SK-N-SH (cell line): ENCODE measurements around the gene TET2. TPM values are rescaled to one million over a fixed set of nuclear protein-coding genes. Genes with fewer than 3 reads are reported as not detected.

ENCODE experiments used
- CTCF ChIA-PET: fragments of 300-600, 350-600 bp; formaldehyde crosslinking; extraction: SDS; loops from one replicate; lab custom pipeline; 2021; lab: Yijun Ruan, JAX
- POLR2A ChIA-PET: fragments of 350-600 bp; sonication (Branson Sonifier 250); formaldehyde crosslinking; extraction: SDS; loops from one replicate; lab custom pipeline; 2020; ENCODE audit warnings: antibody characterized with exemption, inconsistent platforms; lab: Yijun Ruan, JAX
- DNase-seq: peaks from one replicate; pipeline ENCODE4 v3.0.0; 2012
- H2AFZ ChIP-seq: fragments of 200-600 bp; sonication (generic); 2 replicates; pipeline ENCODE4 v1.8.1; 2016; ENCODE audit warnings: antibody characterized with exemption, mild to moderate bottlenecking, low read depth
- H3F3A ChIP-seq: fragments of 200-600 bp; sonication (generic); replicated peaks from 2 replicates; pipeline ENCODE3; 2016; ENCODE audit warnings: antibody characterized with exemption, mild to moderate bottlenecking; ENCODE audit not compliant: insufficient read depth
- H3K27ac ChIP-seq, 2 experiments: fragments of 200-500 bp in 1 of 2; fragments of 200-600 bp in 1 of 2; sonication (Bioruptor generic) in 1 of 2; sonication (generic), shearing (Covaris generic) in 1 of 2; 2 replicates each; pipeline versions ENCODE4 v1.5.1 to v1.6.1; 2014 to 2016; ENCODE audit warnings: low read depth in 2 of 2, inconsistent platforms in 1 of 2, low read length in 1 of 2, mild to moderate bottlenecking in 1 of 2, mixed read lengths in 1 of 2
- H3K27me3 ChIP-seq: fragments of 200-600 bp; sonication (generic), shearing (Covaris generic); 2 replicates; pipeline ENCODE4 v1.6.1; 2016; ENCODE audit warnings: mixed run types; ENCODE audit not compliant: insufficient read depth
- H3K36me3 ChIP-seq, 2 experiments: fragments of 200-500 bp in 1 of 2; fragments of 200-600 bp in 1 of 2; sonication (Bioruptor generic) in 1 of 2; sonication (generic) in 1 of 2; replicated peaks in 1 of 2; 2 replicates each; pipeline versions ENCODE3 to v1.5.1; 2014 to 2016; ENCODE audit warnings: low read length in 1 of 2, mild to moderate bottlenecking in 1 of 2; ENCODE audit not compliant: insufficient read depth in 2 of 2, control insufficient read depth in 1 of 2
- H3K4me1 ChIP-seq, 2 experiments: fragments of 200-500 bp in 1 of 2; fragments of 200-600 bp in 1 of 2; sonication (Bioruptor generic) in 1 of 2; sonication (generic), shearing (Covaris generic) in 1 of 2; 2 replicates each; pipeline versions ENCODE4 v1.5.1 to v1.6.1; 2014 to 2016; ENCODE audit warnings: low read depth in 1 of 2, low read length in 1 of 2, mixed run types in 1 of 2; ENCODE audit not compliant: insufficient read depth in 2 of 2, control insufficient read depth in 1 of 2
- H3K4me2 ChIP-seq: fragments of 200-600 bp; sonication (generic), shearing (Covaris generic); 2 replicates; pipeline ENCODE4 v1.6.1; 2017; ENCODE audit warnings: mixed run types
- H3K4me3 ChIP-seq, 2 experiments: fragments of 200-500 bp in 1 of 2; fragments of 200-600 bp in 1 of 2; sonication (Bioruptor generic) in 1 of 2; sonication (generic), shearing (Covaris generic) in 1 of 2; 2 replicates each; pipeline versions ENCODE4 v1.5.1 to v1.8.1; 2014 to 2016; ENCODE audit warnings: low read depth in 2 of 2, inconsistent platforms in 1 of 2, low read length in 1 of 2, mild to moderate bottlenecking in 1 of 2, mixed read lengths in 1 of 2, moderate library complexity in 1 of 2
- H3K79me2 ChIP-seq: fragments of 200-600 bp; sonication (generic); 2 replicates; pipeline ENCODE4 v1.8.1; 2017; ENCODE audit warnings: mild to moderate bottlenecking; ENCODE audit not compliant: insufficient read depth
- H3K9ac ChIP-seq: fragments of 200-600 bp; sonication (generic); 2 replicates; pipeline ENCODE4 v1.6.1; 2017; ENCODE audit warnings: mixed run types
- H3K9me2 ChIP-seq: fragments of 200-600 bp; sonication (generic); 2 replicates; pipeline ENCODE4 v1.6.1; 2017; ENCODE audit warnings: mixed run types
- H3K9me3 ChIP-seq: fragments of 200-600 bp; sonication (generic); 2 replicates; pipeline ENCODE4 v1.6.1; 2017; ENCODE audit warnings: mixed run types, mild to moderate bottlenecking, moderate library complexity
- H4K20me1 ChIP-seq: fragments of 200-600 bp; sonication (generic); 2 replicates; pipeline ENCODE4 v1.6.1; 2017; ENCODE audit warnings: mild to moderate bottlenecking, mixed run types; ENCODE audit not compliant: insufficient read depth
- CHD2 ChIP-seq: fragments of 150-350 bp; IDR thresholded peaks from 2 replicates; pipeline ENCODE4 v1.6.1; 2018; ENCODE audit warnings: low read length; ENCODE audit not compliant: partially characterized antibody
- ELF1 ChIP-seq: IDR thresholded peaks from 2 replicates; pipeline ENCODE4 v1.4.0; 2012
- FOXJ3 ChIP-seq: sonication (generic); formaldehyde crosslinking; IDR thresholded peaks from 2 replicates; pipeline ENCODE4 v1.5.1; 2020; ENCODE audit warnings: mild to moderate bottlenecking, missing genetic modification reagents
- IRF3 ChIP-seq: fragments of 150-350 bp; IDR thresholded peaks from 2 replicates; pipeline ENCODE4 v1.6.1; 2016; ENCODE audit warnings: mild to moderate bottlenecking, low read depth, low read length
- JUND ChIP-seq: IDR thresholded peaks from 2 replicates; pipeline ENCODE4 v1.4.0; 2012
- RAD21 ChIP-seq: IDR thresholded peaks from 2 replicates; pipeline ENCODE4 v1.6.1; 2012; ENCODE audit warnings: mild to moderate bottlenecking, low read length
- RCOR1 ChIP-seq: fragments of 150-350 bp; IDR thresholded peaks from 2 replicates; pipeline ENCODE4 v1.6.1; 2017; ENCODE audit warnings: antibody characterized with exemption, low read length
- RFX5 ChIP-seq: IDR thresholded peaks from 2 replicates; pipeline ENCODE4 v1.6.1; 2012; ENCODE audit warnings: mild to moderate bottlenecking, improper control_type of control experiment, low read length
- RXRA ChIP-seq: IDR thresholded peaks from 2 replicates; pipeline ENCODE4 v1.4.0; 2012; ENCODE audit warnings: low read depth, mild to moderate bottlenecking, borderline replicate concordance
- TCF12 ChIP-seq: IDR thresholded peaks from 2 replicates; pipeline ENCODE4 v1.4.0; 2012
- TEAD4 ChIP-seq: IDR thresholded peaks from 2 replicates; pipeline ENCODE4 v1.4.0; 2012; ENCODE audit warnings: mild to moderate bottlenecking, borderline replicate concordance; ENCODE audit not compliant: insufficient read depth
- WGBS: methylation state at CpG from one replicate; pipeline ENCODE4 v1.1.6; 2017; ENCODE audit warnings: low lambda C conversion rate; 5-methylcytosine and 5-hydroxymethylcytosine counted together
- polyA plus RNA-seq, 3 experiments: library from polyadenylated mRNA; depleted of rRNA; stranded (reverse); fragments of >200 nt; gene quantifications; 2 replicates each; pipeline ENCODE4 v1.2.3, GENCODE V29; 2012
- TF ChIP-seq, protein P1 (sequence below): IDR thresholded peaks from 2 replicates; pipeline ENCODE4; 2012
- TF ChIP-seq, protein P2 (sequence below): IDR thresholded peaks from 2 replicates; pipeline ENCODE4 v1.4.0; 2012; ENCODE audit warnings: low read depth, borderline replicate concordance

The TET2 gene
- polyA plus RNA-seq, 1 of the 3 experiments (the other 2 are of a cell fraction): 3.5 TPM

GRCh38 chr4:105166066-105166465 is 19.4 kb downstream of the TET2 start:
- H3K4me1 ChIP-seq: peaks cover 0 to 3% of the 10 kb centered on the region in 2 experiments; a peak in 1 of 4 replicates
- H3K9me2 ChIP-seq: no peaks in the 10 kb centered on the region
- no peak overlapping the region for H3K4me3 ChIP-seq
- peaks cover 30% of the 10 kb centered on the region; the same call in 1 of the 2 replicates for H4K20me1 ChIP-seq
- H3K9ac ChIP-seq: no peak overlapping the region
- no peaks in the 10 kb centered on the region for H3K27me3 ChIP-seq
- no peak overlapping the region for H2AFZ ChIP-seq
- no peak for DNase-seq
- peaks cover 0 to 13% of the 10 kb centered on the region in 2 experiments for H3K36me3 ChIP-seq
- H3K4me2 ChIP-seq: no peak overlapping the region
- ChIA-PET POLR2A (no interaction called here), CTCF (no interaction called here)
- H3K79me2 ChIP-seq: peaks cover 93% of the 10 kb centered on the region
- peaks cover 3% of the 10 kb centered on the region for H3F3A ChIP-seq
- no peaks in the 10 kb centered on the region for H3K9me3 ChIP-seq
- H3K27ac ChIP-seq: no peak overlapping the region
- TF ChIP-seq RFX5 (no peak), IRF3 (no peak), RCOR1 (no peak), TEAD4 (no peak), RAD21 (no peak), JUND (no peak), ELF1 (no peak), CHD2 (no peak), FOXJ3 (CRISPR knock-in tag) (no peak), RXRA (no peak)
- TF ChIP-seq, protein P1, sequence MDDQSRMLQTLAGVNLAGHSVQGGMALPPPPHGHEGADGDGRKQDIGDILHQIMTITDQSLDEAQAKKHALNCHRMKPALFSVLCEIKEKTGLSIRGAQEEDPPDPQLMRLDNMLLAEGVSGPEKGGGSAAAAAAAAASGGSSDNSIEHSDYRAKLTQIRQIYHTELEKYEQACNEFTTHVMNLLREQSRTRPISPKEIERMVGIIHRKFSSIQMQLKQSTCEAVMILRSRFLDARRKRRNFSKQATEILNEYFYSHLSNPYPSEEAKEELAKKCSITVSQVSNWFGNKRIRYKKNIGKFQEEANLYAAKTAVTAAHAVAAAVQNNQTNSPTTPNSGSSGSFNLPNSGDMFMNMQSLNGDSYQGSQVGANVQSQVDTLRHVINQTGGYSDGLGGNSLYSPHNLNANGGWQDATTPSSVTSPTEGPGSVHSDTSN: no peak

DNA sequence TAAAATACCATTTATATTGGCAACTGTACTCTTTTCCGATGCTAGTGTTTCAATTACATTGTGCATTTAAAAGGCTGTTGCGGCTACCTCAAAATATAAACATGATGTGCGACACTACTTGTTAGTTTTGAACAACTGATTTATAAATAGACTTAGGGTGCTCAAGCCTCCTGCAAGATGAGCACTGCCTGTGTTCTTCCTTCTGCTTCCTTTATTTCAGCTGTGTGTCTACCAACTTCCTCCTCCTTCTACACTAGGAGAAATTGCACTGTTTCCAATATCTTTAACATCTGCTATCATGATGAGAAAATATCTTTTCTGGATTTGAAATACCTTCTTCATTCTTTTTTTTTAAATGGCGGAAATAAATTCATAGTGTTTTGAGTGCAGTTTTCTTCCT is 24.0 kb downstream of the TET2 start:
- H3K9ac ChIP-seq: no peak overlapping the region
- H3K27ac ChIP-seq: no peak overlapping the region
- no peaks in the 10 kb centered on the region; a peak in 1 of 4 replicates for H3K4me1 ChIP-seq
- no peaks in the 10 kb centered on the region for H3K27me3 ChIP-seq
- POLR2A ChIA-PET: no interaction called here
- peaks cover 0 to 22% of the 10 kb centered on the region in 2 experiments for H3K36me3 ChIP-seq
- no peak for DNase-seq
- peaks cover 82% of the 10 kb centered on the region for H3K79me2 ChIP-seq
- H3F3A ChIP-seq: no peaks in the 10 kb centered on the region
- TF ChIP-seq, protein P2, sequence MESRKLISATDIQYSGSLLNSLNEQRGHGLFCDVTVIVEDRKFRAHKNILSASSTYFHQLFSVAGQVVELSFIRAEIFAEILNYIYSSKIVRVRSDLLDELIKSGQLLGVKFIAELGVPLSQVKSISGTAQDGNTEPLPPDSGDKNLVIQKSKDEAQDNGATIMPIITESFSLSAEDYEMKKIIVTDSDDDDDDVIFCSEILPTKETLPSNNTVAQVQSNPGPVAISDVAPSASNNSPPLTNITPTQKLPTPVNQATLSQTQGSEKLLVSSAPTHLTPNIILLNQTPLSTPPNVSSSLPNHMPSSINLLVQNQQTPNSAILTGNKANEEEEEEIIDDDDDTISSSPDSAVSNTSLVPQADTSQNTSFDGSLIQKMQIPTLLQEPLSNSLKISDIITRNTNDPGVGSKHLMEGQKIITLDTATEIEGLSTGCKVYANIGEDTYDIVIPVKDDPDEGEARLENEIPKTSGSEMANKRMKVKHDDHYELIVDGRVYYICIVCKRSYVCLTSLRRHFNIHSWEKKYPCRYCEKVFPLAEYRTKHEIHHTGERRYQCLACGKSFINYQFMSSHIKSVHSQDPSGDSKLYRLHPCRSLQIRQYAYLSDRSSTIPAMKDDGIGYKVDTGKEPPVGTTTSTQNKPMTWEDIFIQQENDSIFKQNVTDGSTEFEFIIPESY: no peak
- TF ChIP-seq ELF1 (no peak), TCF12 (no peak)
- H3K4me3 ChIP-seq: no peak overlapping the region
- peaks cover 23% of the 10 kb centered on the region; the same call in 1 of the 2 replicates for H4K20me1 ChIP-seq
- H3K9me2 ChIP-seq: no peaks in the 10 kb centered on the region
- CTCF ChIA-PET: no interaction called here
- H2AFZ ChIP-seq: no peak overlapping the region
- WGBS: 98% methylated on average over 4 of the region's 4 CpGs
- H3K9me3 ChIP-seq: no peaks in the 10 kb centered on the region
- H3K4me2 ChIP-seq: no peak overlapping the region
